HL-60/S4 (cell line): Measurements from ENCODE around the gene DFFA.
"Not testable (repeated sequence)": the region's sequence is repeated elsewhere in the genome, so short reads cannot be mapped to it uniquely, and the experiment has no call there.

Experiments
- in situ Hi-C: fragments of 300-500 bp; cut with MboI; formaldehyde crosslinking; loops from 2 replicates; pipeline ENCODE4 v1.14.3; 2022; ENCODE audit warnings: low sequenced_read_pairs

Gene DFFA

DNA sequence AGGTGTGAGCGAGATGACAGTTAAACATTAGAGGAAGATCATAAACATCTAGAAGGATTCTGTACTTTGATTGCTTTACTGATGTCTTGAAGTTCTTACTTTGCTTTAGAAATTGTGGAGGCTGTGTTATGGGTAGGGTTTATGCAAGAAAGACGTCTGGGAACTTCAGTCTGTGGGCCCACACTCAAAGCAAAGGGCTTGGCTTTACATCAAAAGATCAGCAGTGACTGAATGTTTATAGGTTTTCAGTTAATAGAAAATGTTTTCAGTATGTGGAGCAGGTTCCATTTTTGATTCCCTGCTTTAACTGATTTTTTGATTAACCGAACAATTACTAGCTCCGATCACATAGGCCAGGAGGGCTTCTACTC, 34.3 kb upstream of the DFFA start:
- in situ Hi-C loops = loop anchor here (25.0 kb wide), 2 partner anchors 356 to 431 kb away; no protein-coding TSS in a partner anchor

GRCh38 chr1:10506046-10506676, 33.8 kb upstream of the DFFA start:
- in situ Hi-C loops = loop anchor here (25.0 kb wide), 2 partner anchors 356 to 431 kb away; no protein-coding TSS in a partner anchor

DNA sequence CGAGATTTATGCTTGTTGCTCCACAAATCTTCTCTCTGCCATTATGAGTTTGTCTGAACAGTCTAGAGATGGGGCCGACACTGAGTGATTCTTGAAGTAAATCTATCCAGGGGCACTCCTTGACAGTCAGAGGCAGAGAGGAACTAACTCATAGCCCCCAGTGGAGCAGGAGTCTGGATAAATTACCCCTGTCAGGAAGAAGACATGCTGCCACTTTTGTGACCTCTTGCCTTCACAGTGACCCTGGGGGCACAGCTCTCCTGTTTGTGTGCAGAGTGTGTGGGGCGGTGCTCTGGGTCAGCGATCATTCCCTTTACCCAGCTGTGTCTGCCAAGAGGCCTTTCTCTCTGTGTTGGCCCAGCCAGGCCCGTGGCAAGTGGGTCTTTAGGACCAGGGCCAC, 31.9 kb upstream of the DFFA start:
- in situ Hi-C loops = loop anchor here (25.0 kb wide), 2 partner anchors 358 to 433 kb away; no protein-coding TSS in a partner anchor

DNA sequence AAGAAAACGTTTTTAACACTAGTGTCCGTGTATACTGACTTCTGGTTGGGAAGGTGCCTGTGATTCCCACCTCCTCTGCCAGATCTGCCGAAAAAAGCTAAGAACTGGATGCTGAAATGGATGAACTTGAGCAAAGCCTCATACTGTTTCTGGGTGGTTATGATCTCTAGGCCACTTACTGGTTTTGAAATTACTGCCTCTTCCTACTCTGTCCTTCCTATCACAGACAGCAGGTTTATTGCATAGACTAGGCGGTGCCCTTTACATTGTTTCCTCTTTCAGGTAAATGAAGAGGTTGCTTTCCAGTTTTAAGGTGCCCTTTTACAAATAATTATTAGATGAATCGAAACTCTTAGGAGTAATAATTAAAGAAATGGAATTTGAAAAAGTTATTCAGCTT, 29.9 kb upstream of the DFFA start:
- in situ Hi-C loops = loop anchor here (25.0 kb wide), 2 partner anchors 360 to 435 kb away; no protein-coding TSS in a partner anchor

DNA sequence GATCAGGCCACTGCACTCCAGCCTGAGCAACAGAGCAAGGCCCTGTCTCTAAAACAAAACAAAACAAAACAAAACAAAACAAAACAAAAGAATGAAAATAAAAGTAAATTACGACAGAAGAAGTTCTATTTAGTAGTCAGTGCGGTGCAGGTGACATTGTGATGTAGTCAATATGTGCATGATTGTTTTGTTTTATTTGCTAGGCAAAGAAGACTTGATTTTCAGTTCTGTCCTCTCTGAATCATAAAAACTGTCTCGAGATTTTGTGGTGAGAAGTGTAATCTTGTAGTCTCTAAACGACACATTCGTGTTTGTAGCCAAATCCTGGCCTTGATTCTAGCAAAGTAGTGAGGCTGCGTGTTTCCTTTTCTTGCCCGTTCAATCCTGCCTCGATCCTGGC, 25.9 kb upstream of the DFFA start:
- in situ Hi-C loops = no loop called here

DNA sequence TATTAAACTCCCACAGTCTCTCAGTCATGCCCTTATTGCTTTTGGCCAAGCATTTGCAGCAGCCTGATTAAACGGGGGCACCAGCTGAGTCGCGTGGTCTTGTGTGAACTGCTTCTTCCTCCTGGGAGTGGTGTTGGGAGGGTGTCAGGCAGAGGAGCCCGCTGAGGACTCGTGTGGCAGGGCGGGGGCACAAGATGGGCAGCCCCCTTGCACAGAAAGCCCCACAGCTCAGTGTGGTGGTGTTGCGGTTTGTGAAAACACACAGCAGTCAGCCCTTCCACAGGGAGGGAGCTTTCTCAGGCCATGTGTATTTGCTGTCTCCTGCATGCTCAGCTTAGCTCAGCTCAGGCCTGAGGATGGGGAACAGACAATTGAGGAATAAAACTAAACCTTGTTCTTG, 24.8 kb upstream of the DFFA start:
- in situ Hi-C loops = no loop called here

GRCh38 chr1:10495952-10496351, 23.6 kb upstream of the DFFA start:
- in situ Hi-C loops = no loop called here

DNA sequence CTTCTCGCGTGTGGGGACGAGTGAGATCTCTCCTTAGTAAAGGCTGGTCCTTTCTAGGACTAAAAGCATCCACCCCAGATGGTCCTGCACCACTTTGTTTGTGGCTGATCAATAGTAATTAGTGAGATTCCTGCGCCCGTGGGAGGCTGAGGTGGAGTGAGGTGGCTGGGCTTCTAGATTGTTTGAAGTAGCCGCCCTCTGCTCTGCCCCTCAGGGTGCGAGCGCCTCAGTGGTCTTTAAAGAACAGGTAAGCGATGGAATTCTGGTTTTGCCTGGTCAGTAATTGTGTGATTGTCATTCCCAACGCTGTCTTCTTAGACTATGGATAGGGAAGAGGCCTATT, 23.1 kb upstream of the DFFA start:
- in situ Hi-C loops = no loop called here

GRCh38 chr1:10494754-10495474, 22.6 kb upstream of the DFFA start:
- in situ Hi-C loops = no loop called here

- in situ Hi-C loops = no loop called here
Measured at GRCh38 chr1:10494418-10494753, 22.1 kb upstream of the DFFA start.

DNA sequence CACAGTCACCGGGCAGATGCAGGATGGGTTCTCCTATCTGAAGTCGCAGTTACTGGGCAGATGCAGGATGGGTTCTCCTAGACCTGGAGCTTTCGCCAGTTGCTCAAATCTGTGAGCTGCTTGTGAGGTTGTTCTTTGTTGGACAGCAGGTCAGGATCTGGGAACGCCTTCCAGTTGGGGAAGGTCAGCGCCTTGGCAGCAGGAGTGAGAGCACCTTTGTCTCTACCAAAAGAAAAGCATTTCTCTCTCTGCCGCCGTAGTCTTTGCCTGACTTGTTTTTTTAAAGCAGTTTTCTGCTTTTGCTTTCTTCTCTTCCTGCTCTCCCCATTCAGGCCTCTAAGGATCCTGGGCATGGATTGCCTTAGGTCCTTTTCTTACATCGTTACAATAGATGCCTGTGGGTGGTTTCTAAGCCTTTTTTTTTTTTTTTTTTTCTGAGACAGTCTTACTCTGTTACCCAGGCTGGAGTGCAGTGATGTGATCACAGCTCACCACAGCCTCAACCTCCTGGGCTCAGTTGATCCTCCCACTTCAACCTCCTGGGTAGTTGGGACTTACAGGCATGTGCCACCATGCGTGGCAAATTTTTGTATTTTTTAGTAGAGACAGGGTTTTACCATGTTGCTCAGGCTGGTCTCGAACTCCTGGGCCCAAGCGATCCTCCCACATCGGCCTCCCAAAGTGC, 18.1 kb upstream of the DFFA start:
- in situ Hi-C loops = no loop called here

- in situ Hi-C loops = no loop called here
Measured at GRCh38 chr1:10489291-10490055, 17.1 kb upstream of the DFFA start.

DNA sequence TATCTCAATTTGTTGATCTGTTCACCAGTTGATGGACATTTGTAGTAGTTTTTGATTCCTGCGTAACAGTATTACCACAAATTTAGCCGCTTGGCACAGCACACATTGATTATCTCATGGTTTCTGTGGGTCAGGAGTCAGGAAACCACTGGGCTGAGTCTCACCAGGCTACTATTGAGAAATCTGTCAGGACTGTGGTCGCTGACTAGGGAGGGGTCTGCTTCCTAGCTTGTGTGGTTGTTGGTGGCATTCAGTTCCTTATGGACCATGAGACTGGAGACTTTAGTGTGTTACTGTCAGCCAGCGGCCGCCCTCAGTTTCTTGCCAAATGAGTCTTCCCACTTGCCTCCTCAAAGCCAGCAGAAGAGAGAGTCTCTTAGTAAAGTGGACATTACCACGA, 12.2 kb upstream of the DFFA start:
- in situ Hi-C loops = no loop called here

- in situ Hi-C loops = no loop called here
Measured at GRCh38 chr1:10480614-10481013, 8.3 kb upstream of the DFFA start.

DNA sequence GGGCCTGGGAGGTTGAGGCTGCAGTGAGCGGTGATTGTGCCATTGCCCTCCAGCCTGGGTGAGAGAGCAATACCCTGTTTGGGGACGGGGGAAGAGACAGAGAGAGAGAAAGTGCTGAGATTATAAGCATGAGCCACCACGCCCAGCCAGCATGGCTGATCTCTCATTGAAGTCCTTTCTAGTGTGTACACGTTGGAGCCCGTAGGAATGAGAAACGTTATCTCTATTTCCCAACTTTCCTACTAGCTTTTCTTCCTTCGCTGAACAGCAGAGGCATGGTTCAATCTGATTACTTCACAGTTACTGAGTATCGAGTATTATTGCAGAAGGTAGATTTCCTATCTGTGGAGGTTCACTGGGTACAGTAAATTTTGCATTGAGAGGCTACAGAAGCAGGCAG, 7.0 kb upstream of the DFFA start:
- in situ Hi-C loops = no loop called here

DNA sequence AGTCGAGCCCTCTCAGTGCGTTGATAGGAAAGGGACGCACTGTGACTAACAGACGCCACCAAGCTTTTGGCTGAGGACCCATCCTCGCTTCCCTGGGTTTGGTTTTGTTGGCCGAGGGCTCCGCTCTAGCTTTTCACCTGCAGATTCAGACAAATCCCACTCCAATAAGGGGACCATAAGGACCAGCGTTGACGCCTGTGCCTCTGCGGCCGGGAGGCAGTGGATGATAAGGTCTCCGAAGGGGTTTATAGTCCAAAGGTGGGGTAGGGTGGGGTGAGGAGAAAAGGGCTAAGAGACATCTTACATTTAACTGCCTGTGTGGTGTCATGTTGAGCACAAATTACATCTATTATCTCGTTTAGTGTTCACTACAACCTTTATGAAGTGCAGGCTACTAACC, 3.2 kb upstream of the DFFA start:
- in situ Hi-C loops = no loop called here

GRCh38 chr1:10474613-10475507, 2.5 kb upstream of the DFFA start, which contains the start of gene PEX14:
TSS of gene PEX14 (plus strand) at chr1:10474950. CDS start at chr1:10474967, 17 bp downstream.
- in situ Hi-C loops = no loop called here

DNA sequence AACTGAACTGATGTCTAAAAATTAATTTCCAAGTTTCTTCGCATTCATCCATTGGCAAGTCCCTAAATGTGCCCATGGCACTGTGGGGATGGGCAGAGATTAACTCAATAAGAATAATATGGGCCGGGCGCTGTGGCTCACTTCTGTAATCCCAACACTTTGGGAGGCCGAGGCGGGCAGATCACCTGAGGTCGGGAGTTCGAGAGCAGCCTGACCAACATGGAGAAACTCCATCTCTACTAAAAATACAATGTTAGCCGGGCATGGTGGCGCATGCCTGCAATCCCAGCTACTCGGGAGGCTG, 1.9 kb upstream of the DFFA start:
- in situ Hi-C loops = not testable (repeated sequence)

DNA sequence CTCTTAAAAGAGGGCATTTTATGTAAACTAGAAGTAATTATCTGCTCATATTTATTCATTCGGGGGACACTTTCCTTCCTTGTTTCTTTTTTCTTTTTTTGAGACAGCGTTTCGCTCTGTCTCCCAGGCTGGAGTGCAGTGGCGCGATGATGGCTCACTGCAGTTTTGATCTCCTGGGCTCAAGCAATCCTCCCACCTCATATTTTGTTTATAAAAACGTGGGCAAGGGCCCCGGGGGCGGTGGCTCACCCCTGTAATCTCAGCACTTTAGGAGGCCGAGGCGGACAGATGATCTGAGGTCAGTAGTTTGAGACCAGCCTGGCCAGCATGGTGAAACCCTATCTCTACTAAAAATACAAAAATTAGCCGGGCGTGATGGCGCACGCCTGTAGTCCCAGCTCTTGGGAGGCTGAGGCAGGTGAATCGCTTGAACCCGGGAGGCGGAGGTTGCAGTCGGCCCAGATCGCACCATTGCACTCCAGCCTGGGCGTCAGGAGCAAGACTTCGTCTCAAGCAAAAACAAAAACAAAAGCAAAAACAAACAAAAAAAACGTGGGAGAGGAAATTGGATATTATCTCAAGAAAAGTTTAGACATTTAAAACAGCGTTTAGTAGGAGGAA, 926 bp upstream of the DFFA start:
- in situ Hi-C loops = no loop called here
